ENCODE data around the gene TET2. TPM values are rescaled to one million over a fixed set of nuclear protein-coding genes. Genes with fewer than 3 reads are reported as not detected.

TET2 gene
- total RNA-seq, 1 donor from 2014 or later = 51.2 TPM

- H3K4me3 Mint-ChIP-seq = no peak overlapping the region
- intact Hi-C loops (cut with micrococcal nuclease) = no loop called here
- no peak overlapping the region for H3K27ac Mint-ChIP-seq
- ChIA-PET POLR2A (no interaction called here), CTCF (no interaction called here)
- peaks cover 26% of the 10 kb centered on the region for H3K36me3 Mint-ChIP-seq (ENCODE audit: low read depth)
- TF ChIP-seq CTCF (IDR thresholded peaks at IDR 0.05) = no peak
- no peak for ATAC-seq (ENCODE audit: low read depth)
- H3K4me1 Mint-ChIP-seq = peaks cover 33% of the 10 kb centered on the region
- H3K9me3 Mint-ChIP-seq = no peaks in the 10 kb centered on the region
- no peak for DNase-seq
- H3K27me3 Mint-ChIP-seq = no peaks in the 10 kb centered on the region
Observed at GRCh38 chr4:105164548-105164947, 17.9 kb downstream of the TET2 start.

- Mint-ChIP-seq H3K4me3 (no peak overlapping the region), H3K9me3 (no peaks in the 10 kb centered on the region), H3K36me3 (ENCODE audit: low read depth) (peaks cover 35% of the 10 kb centered on the region), H3K27ac (no peak overlapping the region), H3K4me1 (peaks cover 46% of the 10 kb centered on the region), H3K27me3 (no peaks in the 10 kb centered on the region)
- ChIA-PET CTCF (no interaction called here), POLR2A (interaction anchor here (0.6 kb wide), 1 partner anchor 282 kb away, joined by 5 read pairs; no protein-coding TSS in a partner anchor)
- intact Hi-C loops (cut with micrococcal nuclease) = loop anchor here (2.0 kb wide), 1 partner anchor 19 kb away; the partner anchor contains the start of gene TET2
- no peak for DNase-seq
- no peak for TF ChIP-seq CTCF (IDR thresholded peaks at IDR 0.05)
- no peak for ATAC-seq (ENCODE audit: low read depth)
Observed at GRCh38 chr4:105166066-105166465, 19.4 kb downstream of the TET2 start.

- H3K9me3 Mint-ChIP-seq = peaks cover 6% of the 10 kb centered on the region
- no peak overlapping the region for H3K27ac Mint-ChIP-seq
- intact Hi-C loops (cut with micrococcal nuclease) = no loop called here
- ChIA-PET POLR2A (no interaction called here), CTCF (no interaction called here)
- H3K4me3 Mint-ChIP-seq = no peak overlapping the region
- H3K27me3 Mint-ChIP-seq = no peaks in the 10 kb centered on the region
- DNase-seq = no peak
- H3K4me1 Mint-ChIP-seq = peaks cover 25% of the 10 kb centered on the region
- TF ChIP-seq CTCF (IDR thresholded peaks at IDR 0.05) = no peak
- no peak for ATAC-seq (ENCODE audit: low read depth)
- peaks cover 55% of the 10 kb centered on the region for H3K36me3 Mint-ChIP-seq (ENCODE audit: low read depth)
Observed at GRCh38 chr4:105170711-105171110, 24.0 kb downstream of the TET2 start.

- CTCF ChIA-PET = no interaction called here
- H3K36me3 Mint-ChIP-seq (ENCODE audit: low read depth) = peaks cover 65% of the 10 kb centered on the region
Observed at GRCh38 chr4:105171912-105172311, 25.2 kb downstream of the TET2 start.

GRCh38 chr4:105174098-105174497 is 27.4 kb downstream of the TET2 start:
- no peak for TF ChIP-seq CTCF (IDR thresholded peaks at IDR 0.05)
- no peak for ATAC-seq (ENCODE audit: low read depth)
- Mint-ChIP-seq H3K27me3 (no peaks in the 10 kb centered on the region), H3K4me1 (peaks cover 23% of the 10 kb centered on the region), H3K36me3 (ENCODE audit: low read depth) (peaks cover 55% of the 10 kb centered on the region), H3K27ac (no peak overlapping the region), H3K4me3 (no peak overlapping the region), H3K9me3 (peaks cover 10% of the 10 kb centered on the region)
- ChIA-PET CTCF (no interaction called here), POLR2A (no interaction called here)
- DNase-seq = no peak
- intact Hi-C loops (cut with micrococcal nuclease) = no loop called here

More at GRCh38 chr4:105171912-105172311, 25.2 kb downstream of the TET2 start:
- no peaks in the 10 kb centered on the region for H3K27me3 Mint-ChIP-seq
- no peak overlapping the region for H3K27ac Mint-ChIP-seq
- intact Hi-C loops (cut with micrococcal nuclease) = no loop called here
- ATAC-seq (ENCODE audit: low read depth) = no peak
- TF ChIP-seq CTCF (IDR thresholded peaks at IDR 0.05) = no peak
- no peak for DNase-seq
- POLR2A ChIA-PET = no interaction called here
- no peak overlapping the region for H3K4me3 Mint-ChIP-seq
- peaks cover 20% of the 10 kb centered on the region for H3K4me1 Mint-ChIP-seq
- H3K9me3 Mint-ChIP-seq = peaks cover 6% of the 10 kb centered on the region

Measured in activated B cell treated with CpG ODN at 0.5 μM for 24 hours (primary cell).